ENCODE measurements around the gene MYOZ3.

GRCh38 chr5:150641824-150642566 is 19.1 kb upstream of the MYOZ3 start:
- no peak for TF ChIP-seq CTCF (conservative IDR thresholded peaks at IDR 0.05)
- TF ChIP-seq EZH2 (IDR thresholded peaks at IDR 0.05; ENCODE audit: low read depth): no peak
